Hematopoietic multipotent progenitor cell treated with erythropoietin and hydrocortisone succinate and interleukin-3 and kit ligand, for 4 days (in vitro differentiated cells): ENCODE results near the gene SERPINA3.

Experiments used
- DNase-seq: peaks from one replicate; pipeline ENCODE4 v3.0.0-alpha.2; 2015

The SERPINA3 gene

DNA sequence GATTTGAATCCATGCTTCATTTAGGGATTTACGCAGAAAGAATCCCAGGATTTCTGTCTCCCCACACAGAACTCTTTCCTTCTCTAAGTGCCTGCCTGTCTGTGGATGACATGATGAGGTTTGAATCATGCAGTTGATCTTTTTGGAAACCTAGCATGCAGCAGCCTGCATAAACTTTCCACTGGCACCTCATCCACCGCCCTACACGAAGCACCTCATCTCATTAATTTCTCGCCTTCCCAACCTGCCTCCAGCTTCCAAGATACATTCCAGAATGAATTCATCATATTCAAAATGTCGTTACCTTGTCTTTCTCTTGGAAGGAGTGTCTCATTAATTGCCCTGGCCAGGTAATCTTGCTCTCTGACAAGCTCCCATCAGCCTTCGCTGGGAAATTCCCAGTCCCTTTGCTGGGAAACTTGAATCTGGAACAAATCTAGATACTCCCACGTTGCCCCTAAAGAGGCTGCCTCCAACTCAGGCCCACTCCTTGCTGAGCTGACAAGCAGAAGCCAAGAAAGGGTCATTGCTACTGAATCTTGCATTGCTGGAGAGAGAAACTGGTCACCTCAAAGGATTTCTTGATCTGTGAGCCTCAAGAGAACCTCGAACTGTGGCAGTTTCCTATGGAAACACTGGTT, 48.2 kb downstream of the SERPINA3 start:
- DNase-seq, result no peak

- DNase-seq, result no peak
Observed at GRCh38 chr14:94663538-94663937, 51.3 kb downstream of the SERPINA3 start.

GRCh38 chr14:94663965-94664704, 51.9 kb downstream of the SERPINA3 start:
- DNase-seq, result no peak

DNA sequence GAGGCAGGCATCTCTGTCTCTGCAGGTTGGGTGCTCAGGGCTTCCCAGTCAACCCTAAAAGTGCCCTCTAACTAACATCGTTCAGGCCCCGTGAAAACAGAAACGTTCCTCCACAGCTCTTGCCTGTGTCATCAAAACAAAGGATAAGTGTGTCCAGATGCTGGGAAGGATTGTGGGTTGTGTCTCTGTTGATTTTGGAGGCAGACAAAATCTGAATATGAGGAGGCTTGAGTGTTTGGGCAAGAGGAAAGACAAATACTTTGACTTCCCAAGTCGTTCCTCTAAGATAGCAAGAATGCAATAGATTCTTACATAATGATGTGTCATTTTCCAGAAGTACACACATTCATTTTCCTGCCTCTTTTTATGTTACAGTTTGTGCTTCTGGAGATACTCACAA, 52.9 kb downstream of the SERPINA3 start:
- DNase-seq, result no peak

GRCh38 chr14:94665544-94665943, 53.4 kb downstream of the SERPINA3 start:
- no peak for DNase-seq

GRCh38 chr14:94670692-94671285, 58.6 kb downstream of the SERPINA3 start:
- DNase-seq, result no peak

GRCh38 chr14:94671870-94672444, 59.8 kb downstream of the SERPINA3 start:
- no peak for DNase-seq

GRCh38 chr14:94673071-94673470, 60.9 kb downstream of the SERPINA3 start:
- DNase-seq, result no peak
